Ovary (tissue), 3 donors: ENCODE data around the gene METTL6.

Source experiments
- CTCF ChIP-seq, 3 donors: fragments of 450-650 bp in 2 of 3; fragments of 200-600 bp in 1 of 3; IDR thresholded peaks; one replicate each; pipeline versions ENCODE4 v1.5.1 to v1.8.0; 2016 to 2022; ENCODE audit warnings: antibody characterized with exemption in 3 of 3, mild to moderate bottlenecking in 1 of 3
- POLR2A ChIP-seq: fragments of 450-650 bp; IDR thresholded peaks from one replicate; pipeline ENCODE4 v1.6.1; 2017; ENCODE audit warnings: antibody characterized with exemption, mild to moderate bottlenecking, moderate library complexity
- donor health status: DM: no; HTN: no; CAD: no.

DNA sequence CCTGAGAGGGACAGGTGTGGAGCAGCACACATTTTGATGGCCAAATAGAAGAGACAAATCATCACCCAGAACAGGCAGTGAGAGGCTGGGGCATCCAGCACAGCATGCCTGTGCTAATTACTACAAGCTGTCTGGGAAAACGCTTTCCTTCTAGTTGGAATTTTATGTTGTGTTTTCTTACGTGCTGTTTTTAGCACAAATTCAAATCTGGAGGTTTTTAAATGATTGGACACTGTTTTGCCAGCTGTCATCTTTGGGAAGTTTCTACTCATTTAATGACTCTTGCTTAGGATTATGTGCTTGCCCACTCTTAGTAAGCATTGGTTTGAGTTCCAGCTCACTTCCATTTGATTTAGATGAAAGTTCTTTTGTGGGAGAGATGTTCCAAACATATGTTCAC, 43.5 kb upstream of the METTL6 start:
- no peak for TF ChIP-seq CTCF (IDR thresholded peaks at IDR 0.05)
- TF ChIP-seq POLR2A: no peak
